Common myeloid progenitor, CD34-positive (primary cell): ENCODE data around the gene SGTB.

Experiments used
- CTCF ChIA-PET: fragments of 350-600 bp; sonication (Branson Sonifier 250); formaldehyde crosslinking; loops from one replicate; lab custom pipeline; 2021; ENCODE audit warnings: antibody characterized with exemption; lab: Charles Lee
- POLR2A ChIA-PET: fragments of 350-600 bp; sonication (Branson Sonifier 250); formaldehyde crosslinking; loops from one replicate; lab custom pipeline; 2021; ENCODE audit warnings: antibody characterized with exemption; lab: Charles Lee
- DNase-seq, 3 donors: peaks; one replicate each; pipeline versions ENCODE4 v3.0.0 to v3.0.0-alpha.2; 2013
- H3K27ac ChIP-seq, 2 experiments: 1 replicate in 1 of 2; 2 replicates in 1 of 2; pipeline ENCODE4 v1.7.0; 2013; ENCODE audit warnings: inconsistent platforms in 2 of 2, low read length in 2 of 2, mild to moderate bottlenecking in 2 of 2, low read depth in 1 of 2, moderate library complexity in 1 of 2; ENCODE audit not compliant: severe bottlenecking in 2 of 2, insufficient read depth in 1 of 2, poor library complexity in 1 of 2
- H3K27me3 ChIP-seq, 5 experiments: replicated peaks in 2 of 5; 1 replicate in 3 of 5; 2 replicates in 2 of 5; pipeline versions ENCODE4 v1.6.1 to v1.7.0; 2013; ENCODE audit warnings: low read length in 4 of 5, mild to moderate bottlenecking in 2 of 5, moderate library complexity in 2 of 5, inconsistent platforms in 1 of 5; ENCODE audit not compliant: insufficient read depth in 5 of 5, control insufficient read depth in 4 of 5
- H3K36me3 ChIP-seq, 4 experiments: 1 replicate in 2 of 4; 2 replicates in 2 of 4; pipeline versions ENCODE4 v1.6.1 to v1.7.0; 2013; ENCODE audit warnings: low read length in 3 of 4, control low read depth in 1 of 4, mild to moderate bottlenecking in 1 of 4; ENCODE audit not compliant: control insufficient read depth in 4 of 4, insufficient read depth in 4 of 4
- H3K4me1 ChIP-seq, 4 experiments: 1 replicate in 3 of 4; 2 replicates in 1 of 4; pipeline versions ENCODE4 v1.6.1 to v1.7.1; 2013; ENCODE audit warnings: low read length in 3 of 4, mild to moderate bottlenecking in 3 of 4, control low read depth in 1 of 4, inconsistent platforms in 1 of 4, moderate library complexity in 1 of 4; ENCODE audit not compliant: control insufficient read depth in 4 of 4, insufficient read depth in 4 of 4; ENCODE audit errors: control extremely low read depth in 1 of 4
- H3K4me3 ChIP-seq, 7 experiments: 1 replicate in 4 of 7; 2 replicates in 3 of 7; pipeline versions ENCODE4 v1.5.1 to v1.7.0; 2013; ENCODE audit warnings: mild to moderate bottlenecking in 7 of 7, low read length in 6 of 7, moderate library complexity in 6 of 7, inconsistent platforms in 2 of 7, low read depth in 2 of 7, control low read depth in 1 of 7; ENCODE audit not compliant: insufficient read depth in 4 of 7, control insufficient read depth in 1 of 7; ENCODE audit errors: extremely low read depth in 1 of 7
- H3K9me3 ChIP-seq, 5 experiments: 1 replicate in 4 of 5; 2 replicates in 1 of 5; pipeline versions ENCODE4 v1.6.1 to v1.7.1; 2013; ENCODE audit warnings: low read length in 4 of 5, mild to moderate bottlenecking in 2 of 5, inconsistent platforms in 1 of 5, low read depth in 1 of 5, moderate library complexity in 1 of 5; ENCODE audit not compliant: control insufficient read depth in 4 of 5, insufficient read depth in 2 of 5; ENCODE audit errors: control extremely low read depth in 1 of 5
- WGBS: methylation state at CpG from one replicate; pipeline ENCODE4 v1.1.5; 2013; ENCODE audit not compliant: insufficient coverage; 5-methylcytosine and 5-hydroxymethylcytosine counted together

Gene SGTB

DNA sequence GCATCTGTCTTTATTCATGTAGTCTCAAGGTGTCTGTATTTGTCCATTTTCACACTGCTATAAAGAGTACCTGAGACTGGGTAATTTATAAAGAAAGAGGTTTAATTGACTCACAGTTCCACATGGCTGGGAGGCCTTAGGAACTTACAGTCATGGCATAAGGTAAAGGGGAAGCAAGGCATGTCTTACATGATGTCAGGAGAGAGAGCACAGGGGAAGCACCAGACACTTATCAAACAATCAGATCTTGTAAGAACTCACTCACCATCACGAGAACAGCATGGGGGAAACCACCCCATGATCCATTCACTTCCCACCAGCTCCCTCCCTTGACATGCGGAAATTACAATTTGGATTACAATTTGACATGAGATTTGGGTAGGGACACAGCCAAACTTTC, 44.3 kb upstream of the SGTB start:
- peaks cover 0 to 4% (median 0%) of the 10 kb centered on the region in 5 experiments for H3K9me3 ChIP-seq
- POLR2A ChIA-PET: no interaction called here
- H3K27me3 ChIP-seq: no peaks in the 10 kb centered on the region
- no peak overlapping the region for H3K27ac ChIP-seq
- peak in 2 of 3 donors; percentile 25 to 26 for DNase-seq
- no peak overlapping the region for H3K4me3 ChIP-seq
- peaks cover 0 to 1% (median 0%) of the 10 kb centered on the region in 4 experiments for H3K4me1 ChIP-seq
- CTCF ChIA-PET: interaction anchor here (1.3 kb wide), 2 partner anchors 8 kb away, joined by 3 read pairs; no protein-coding TSS in a partner anchor
- H3K36me3 ChIP-seq: peaks cover 0 to 9% (median 6%) of the 10 kb centered on the region in 4 experiments
- WGBS: 86% methylated on average over 2 of the region's 2 CpGs

DNA sequence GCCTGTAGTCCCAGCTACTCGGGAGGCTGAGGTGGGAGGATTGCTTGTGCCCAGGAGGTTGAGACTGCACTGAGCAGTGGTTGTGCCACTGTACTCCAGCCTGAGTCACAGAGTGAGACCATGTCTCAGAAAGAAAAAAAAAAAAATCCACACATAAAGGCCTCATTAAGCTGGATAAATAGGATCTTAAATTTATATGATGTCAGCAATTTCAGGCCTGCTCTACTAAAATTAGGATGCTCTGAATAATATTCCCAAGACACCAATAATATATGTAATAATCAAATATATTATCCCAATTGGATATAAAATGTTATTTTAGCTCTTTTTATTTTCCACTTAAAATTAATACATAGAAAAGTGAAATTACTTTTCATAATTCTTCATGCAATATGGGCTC, 43.7 kb upstream of the SGTB start:
- H3K4me3 ChIP-seq: no peak overlapping the region
- ChIA-PET POLR2A (no interaction called here), CTCF (interaction anchor here (1.3 kb wide), 1 partner anchor 9 kb away, joined by 3 read pairs; no protein-coding TSS in a partner anchor)
- no CpG with 5 or more reads among the region's 1 CpG for WGBS
- no peaks in the 10 kb centered on the region for H3K27me3 ChIP-seq
- H3K36me3 ChIP-seq: peaks cover 0 to 9% (median 6%) of the 10 kb centered on the region in 4 experiments
- no peak for DNase-seq
- H3K9me3 ChIP-seq: peaks cover 0 to 4% (median 0%) of the 10 kb centered on the region in 5 experiments
- no peak overlapping the region for H3K27ac ChIP-seq
- peaks cover 0 to 1% (median 0%) of the 10 kb centered on the region in 4 experiments for H3K4me1 ChIP-seq

DNA sequence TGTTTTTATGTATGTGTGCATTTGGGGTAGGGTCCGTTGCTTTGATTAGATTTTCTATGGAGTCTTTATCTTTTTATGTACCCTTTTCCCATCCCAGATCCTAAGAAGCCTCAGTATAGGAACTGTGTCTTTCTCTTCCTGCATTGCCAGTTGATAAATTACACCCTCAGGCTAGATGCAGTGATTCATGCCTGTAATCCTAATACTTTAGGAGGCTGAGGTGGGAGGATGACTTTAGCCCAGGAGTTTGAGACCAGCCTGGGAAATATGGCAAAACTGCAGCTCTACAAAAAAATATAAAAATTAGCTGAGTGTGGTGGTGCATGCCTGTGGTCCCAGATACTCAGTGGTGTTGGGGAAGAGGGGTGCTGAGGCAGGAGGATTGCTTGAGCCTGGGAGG, 40.3 kb upstream of the SGTB start:
- no CpG with 5 or more reads among the region's 1 CpG for whole genome bisulfite sequencing
- Histone ChIP-seq H3K27ac (no peak overlapping the region), H3K27me3 (no peaks in the 10 kb centered on the region), H3K9me3 (peaks cover 0 to 2% (median 0%) of the 10 kb centered on the region in 5 experiments), H3K4me1 (peaks cover 0 to 1% (median 0%) of the 10 kb centered on the region in 4 experiments), H3K36me3 (peaks cover 0 to 20% (median 10%) of the 10 kb centered on the region in 4 experiments), H3K4me3 (no peak overlapping the region)
- ChIA-PET POLR2A (no interaction called here), CTCF (interaction anchor here (1.8 kb wide), 1 partner anchor 20 kb away, joined by 6 read pairs; no protein-coding TSS in a partner anchor)
- no peak for DNase-seq

DNA sequence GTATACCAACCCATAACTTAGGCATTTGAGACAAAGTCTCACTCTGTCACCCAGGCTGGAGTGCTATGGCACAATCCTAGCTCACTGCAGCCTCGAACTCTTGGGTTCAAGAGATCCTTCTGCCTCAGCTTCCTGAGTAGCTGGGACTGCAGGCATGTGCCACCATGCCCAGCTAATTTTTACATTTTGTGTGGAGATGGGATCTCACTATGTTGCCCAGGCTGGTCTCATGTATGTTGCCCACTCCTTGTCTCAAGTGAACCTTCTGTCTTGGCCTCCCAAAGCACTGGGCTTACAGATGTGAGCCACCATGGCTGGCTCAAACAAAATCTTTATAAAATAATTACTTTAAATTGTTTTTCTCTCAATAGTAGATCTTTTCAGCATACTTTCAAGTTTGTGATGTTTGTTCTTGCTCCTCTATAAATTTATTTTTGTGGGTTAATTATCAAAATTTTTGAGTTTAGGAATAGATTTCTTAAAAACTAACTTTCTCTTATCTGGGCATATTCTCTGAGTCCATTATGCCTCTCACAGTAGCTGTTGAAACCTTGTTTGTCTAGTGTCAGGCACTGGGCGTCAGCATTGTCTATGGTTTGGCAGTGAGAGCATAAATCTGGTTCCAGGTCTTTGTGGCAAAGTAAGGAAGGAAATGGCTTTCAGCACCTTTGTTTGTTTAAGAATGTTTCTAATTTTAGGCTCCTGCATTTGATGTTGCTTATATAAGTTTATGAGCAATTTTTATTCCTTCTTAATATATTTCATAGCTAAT, 38.8 kb upstream of the SGTB start:
- DNase-seq: peak; percentile 46 to 80 (median 79)
- Histone ChIP-seq H3K27me3 (no peaks in the 10 kb centered on the region), H3K4me1 (peaks cover 0 to 1% (median 0%) of the 10 kb centered on the region in 4 experiments), H3K27ac (no peak overlapping the region), H3K9me3 (no peaks in the 10 kb centered on the region), H3K4me3 (no peak overlapping the region), H3K36me3 (peaks cover 0 to 16% (median 6%) of the 10 kb centered on the region in 4 experiments)
- ChIA-PET POLR2A (no interaction called here), CTCF (interaction anchor here (0.8 to 1.9 kb wide), 9 partner anchors 9 to 283 kb away, joined by 3 to 7 read pairs (median 3); no protein-coding TSS in a partner anchor)
- WGBS: 100% methylated on average over 1 of the region's 2 CpGs

DNA sequence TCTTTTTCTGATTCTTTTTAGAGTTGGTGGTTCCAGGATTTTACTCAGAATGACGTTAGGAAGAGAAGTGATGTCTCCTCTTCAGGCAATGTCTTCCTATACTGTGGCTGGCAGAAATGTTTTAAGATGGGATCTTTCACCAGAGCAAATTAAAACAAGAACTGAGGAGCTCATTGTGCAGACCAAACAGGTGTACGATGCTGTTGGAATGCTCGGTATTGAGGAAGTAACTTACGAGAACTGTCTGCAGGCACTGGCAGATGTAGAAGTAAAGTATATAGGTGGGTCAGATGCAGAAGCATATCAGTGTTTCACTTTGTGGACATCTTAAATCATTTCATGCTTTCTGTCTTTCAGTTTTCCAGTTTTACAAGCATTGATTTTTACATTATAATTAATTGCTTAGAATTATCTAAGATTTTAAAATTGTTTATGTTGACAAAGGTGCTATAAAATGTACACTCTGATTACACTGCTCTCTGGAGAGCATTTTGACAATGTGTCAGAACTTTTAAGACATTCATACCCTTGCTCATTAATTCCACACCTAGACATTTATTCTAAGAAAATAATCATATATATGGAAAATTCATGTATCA, 36.7 kb upstream of the SGTB start:
- H3K27me3 ChIP-seq: no peaks in the 10 kb centered on the region
- H3K36me3 ChIP-seq: peaks cover 0 to 16% (median 6%) of the 10 kb centered on the region in 4 experiments
- no CpG with 5 or more reads among the region's 4 CpGs for WGBS
- H3K4me3 ChIP-seq: no peak overlapping the region
- peaks cover 0 to 1% (median 0%) of the 10 kb centered on the region in 4 experiments for H3K4me1 ChIP-seq
- DNase-seq: peak in 1 of 3 donors; percentile 15
- ChIA-PET CTCF (interaction anchor here (1.0 to 1.7 kb wide), 4 partner anchors 8 to 275 kb away, joined by 3 to 6 read pairs (median 4); no protein-coding TSS in a partner anchor), POLR2A (no interaction called here)
- no peak overlapping the region for H3K27ac ChIP-seq
- H3K9me3 ChIP-seq: no peaks in the 10 kb centered on the region

DNA sequence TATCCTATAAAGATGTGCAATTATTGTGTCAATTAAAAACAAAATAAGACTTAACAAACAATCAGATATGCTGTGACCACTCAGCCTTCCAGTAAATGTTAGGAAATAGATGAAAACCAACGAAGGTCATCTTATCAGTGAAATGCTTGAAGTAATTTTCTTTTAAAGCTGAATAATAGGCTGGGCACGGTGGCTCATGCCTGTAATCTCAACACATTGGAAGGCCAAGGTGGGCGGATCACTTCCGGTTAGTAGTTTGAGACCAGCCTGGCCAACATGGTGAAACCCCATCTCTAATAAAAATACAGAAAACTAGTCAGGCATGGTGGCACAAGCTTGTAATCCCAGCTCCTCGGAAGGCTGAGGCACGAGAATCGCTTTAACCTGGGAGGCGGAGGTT, 31.3 kb upstream of the SGTB start:
- H3K9me3 ChIP-seq: peaks cover 0 to 2% (median 0%) of the 10 kb centered on the region in 5 experiments
- no peaks in the 10 kb centered on the region for H3K4me1 ChIP-seq
- POLR2A ChIA-PET: interaction anchor here (0.7 kb wide), 1 partner anchor 184 kb away, joined by 3 read pairs; no protein-coding TSS in a partner anchor
- peaks cover 0 to 3% (median 0%) of the 10 kb centered on the region in 4 experiments for H3K36me3 ChIP-seq
- CTCF ChIA-PET: interaction anchor here (1.3 kb wide), 1 partner anchor 10 kb away, joined by 3 read pairs; no protein-coding TSS in a partner anchor
- H3K27me3 ChIP-seq: no peaks in the 10 kb centered on the region
- H3K4me3 ChIP-seq: no peak overlapping the region
- H3K27ac ChIP-seq: no peak overlapping the region
- no peak for DNase-seq
- 100% methylated on average over 1 of the region's 8 CpGs for WGBS
